ENCODE data around the gene HOXC6.

HOXC6 gene

DNA sequence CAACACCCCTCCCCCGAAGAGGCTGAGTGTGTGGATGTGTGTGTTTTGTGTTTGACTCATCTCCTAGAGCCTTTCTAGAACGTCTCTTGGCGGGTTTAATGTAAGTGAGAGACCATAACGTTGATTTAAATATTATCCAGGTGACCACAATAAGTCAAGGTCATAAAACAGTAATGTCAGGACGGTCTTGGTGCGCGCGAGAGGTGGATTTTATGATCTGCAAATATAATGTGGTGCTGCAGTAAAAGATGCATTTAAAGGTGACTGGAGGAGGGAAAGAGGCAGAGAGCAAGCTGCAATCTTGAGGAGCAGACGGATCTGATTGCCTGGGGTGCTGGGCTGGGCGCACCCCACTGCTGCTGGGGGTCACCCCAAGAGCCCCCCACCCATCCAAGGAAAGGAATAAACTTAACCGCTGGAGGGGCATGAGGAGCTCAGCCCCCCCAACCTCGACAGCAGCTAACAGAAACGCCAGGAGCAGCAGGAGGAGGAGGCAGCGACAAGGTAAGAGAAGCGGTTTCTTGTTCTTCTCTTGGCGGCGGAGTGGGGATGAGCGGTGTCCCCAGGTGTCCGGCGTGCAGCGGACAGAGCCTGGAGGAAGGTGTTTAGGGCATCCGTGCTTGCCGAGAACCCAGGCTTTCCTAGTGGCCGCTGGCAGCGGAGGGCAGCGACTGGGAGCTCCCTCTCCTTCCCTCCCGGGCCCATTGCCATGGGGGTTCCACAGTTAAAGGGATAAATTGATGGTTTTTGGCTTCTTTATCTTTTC lies 37.7 kb upstream of the HOXC6 start:
- TF ChIP-seq, protein P1, sequence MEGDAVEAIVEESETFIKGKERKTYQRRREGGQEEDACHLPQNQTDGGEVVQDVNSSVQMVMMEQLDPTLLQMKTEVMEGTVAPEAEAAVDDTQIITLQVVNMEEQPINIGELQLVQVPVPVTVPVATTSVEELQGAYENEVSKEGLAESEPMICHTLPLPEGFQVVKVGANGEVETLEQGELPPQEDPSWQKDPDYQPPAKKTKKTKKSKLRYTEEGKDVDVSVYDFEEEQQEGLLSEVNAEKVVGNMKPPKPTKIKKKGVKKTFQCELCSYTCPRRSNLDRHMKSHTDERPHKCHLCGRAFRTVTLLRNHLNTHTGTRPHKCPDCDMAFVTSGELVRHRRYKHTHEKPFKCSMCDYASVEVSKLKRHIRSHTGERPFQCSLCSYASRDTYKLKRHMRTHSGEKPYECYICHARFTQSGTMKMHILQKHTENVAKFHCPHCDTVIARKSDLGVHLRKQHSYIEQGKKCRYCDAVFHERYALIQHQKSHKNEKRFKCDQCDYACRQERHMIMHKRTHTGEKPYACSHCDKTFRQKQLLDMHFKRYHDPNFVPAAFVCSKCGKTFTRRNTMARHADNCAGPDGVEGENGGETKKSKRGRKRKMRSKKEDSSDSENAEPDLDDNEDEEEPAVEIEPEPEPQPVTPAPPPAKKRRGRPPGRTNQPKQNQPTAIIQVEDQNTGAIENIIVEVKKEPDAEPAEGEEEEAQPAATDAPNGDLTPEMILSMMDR (conservative IDR thresholded peaks at IDR 0.05; ENCODE audit: low read depth), result no peak
- POLR2A ChIA-PET (ENCODE audit: low non-redundant PET), result interaction anchor here (0.6 kb wide), 1 partner anchor 202 kb away, joined by 5 read pairs; no protein-coding TSS in a partner anchor

DNA sequence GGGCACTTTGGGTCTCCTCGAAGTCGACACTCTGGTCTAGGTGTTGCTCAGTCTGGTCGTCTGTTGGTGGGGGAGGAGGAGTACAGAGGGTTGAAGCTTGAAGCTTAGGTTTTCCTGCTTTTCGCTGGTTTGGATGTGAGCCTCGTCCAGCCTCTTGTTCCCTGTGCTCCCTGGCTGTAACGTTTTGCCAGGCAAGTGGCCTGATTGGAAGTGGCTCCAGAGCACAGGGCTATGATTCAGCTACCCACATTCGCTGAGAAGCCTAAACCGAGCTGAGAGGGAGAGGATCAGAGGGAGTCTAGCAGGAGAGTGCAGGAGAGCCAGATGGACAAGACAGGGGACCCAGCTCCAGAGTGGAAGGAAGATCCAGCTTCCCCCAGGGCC lies 37.2 kb upstream of the HOXC6 start:
- ChIA-PET CTCF (interaction anchor here (0.6 to 2.0 kb wide), 4 partner anchors 15 to 217 kb away, joined by 3 to 9 read pairs (median 4); no protein-coding TSS in a partner anchor), POLR2A (ENCODE audit: low non-redundant PET) (interaction anchor here (0.6 kb wide), 1 partner anchor 202 kb away, joined by 5 read pairs; no protein-coding TSS in a partner anchor)
- no peak for DNase-seq (ENCODE audit: low spot score)
- TF ChIP-seq, protein P1 (conservative IDR thresholded peaks at IDR 0.05; ENCODE audit: low read depth), result no peak
- H3K27ac ChIP-seq, result no peak overlapping the region

More for the DNA sequence above, 37.7 kb upstream of the HOXC6 start:
- CTCF ChIA-PET, result interaction anchor here (0.6 to 2.0 kb wide), 4 partner anchors 12 to 218 kb away, joined by 3 to 9 read pairs (median 6); no protein-coding TSS in a partner anchor
- DNase-seq (ENCODE audit: low spot score), result no peak
- no peak overlapping the region for H3K27ac ChIP-seq

DNA sequence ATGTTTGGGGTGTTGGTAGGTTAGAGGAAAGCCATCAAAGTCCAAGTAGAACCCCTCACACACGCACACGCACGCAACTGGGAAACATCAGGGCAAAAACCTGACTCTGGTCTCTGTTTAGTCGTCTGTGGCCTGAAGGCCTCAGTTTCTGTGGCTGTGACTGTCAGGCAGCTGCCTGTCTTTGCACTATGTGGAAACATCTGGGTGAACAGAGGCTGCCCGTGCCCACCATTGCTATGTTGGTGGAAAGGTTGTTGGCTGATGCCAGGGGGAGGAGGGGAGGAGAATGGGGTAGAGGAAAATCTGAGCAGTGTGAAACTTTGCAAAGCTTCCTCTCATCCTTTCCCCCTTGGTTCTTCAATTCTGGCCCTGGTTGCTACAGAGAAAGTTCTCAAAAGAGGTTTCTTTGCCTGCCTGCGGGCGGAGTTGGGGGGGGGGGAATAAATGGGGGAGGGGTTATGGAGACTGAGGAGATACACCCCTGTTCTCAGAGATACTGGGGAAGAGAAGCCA lies 35.8 kb upstream of the HOXC6 start:
- TF ChIP-seq, protein P1 (conservative IDR thresholded peaks at IDR 0.05; ENCODE audit: low read depth), result no peak

GRCh38 chr12:53993162-53994008 lies 34.9 kb upstream of the HOXC6 start:
- TF ChIP-seq, protein P1 (conservative IDR thresholded peaks at IDR 0.05; ENCODE audit: low read depth), result no peak
- CTCF ChIA-PET, result interaction anchor here (0.6 to 1.5 kb wide), 4 partner anchors 8 to 247 kb away, joined by 3 to 4 read pairs (median 4); partner anchors contain the start of gene HOXC10
- POLR2A ChIA-PET (ENCODE audit: low non-redundant PET), result no interaction called here
- H3K27ac ChIP-seq, result no peak overlapping the region
- no peak for DNase-seq (ENCODE audit: low spot score)

More for the DNA sequence above, 35.8 kb upstream of the HOXC6 start:
- ChIA-PET CTCF (interaction anchor here (0.6 to 2.0 kb wide), 7 partner anchors 7 to 246 kb away, joined by 3 to 9 read pairs (median 4); partner anchors contain the start of gene HOXC10), POLR2A (ENCODE audit: low non-redundant PET) (no interaction called here)
- H3K27ac ChIP-seq, result no peak overlapping the region
- DNase-seq (ENCODE audit: low spot score), result no peak

DNA sequence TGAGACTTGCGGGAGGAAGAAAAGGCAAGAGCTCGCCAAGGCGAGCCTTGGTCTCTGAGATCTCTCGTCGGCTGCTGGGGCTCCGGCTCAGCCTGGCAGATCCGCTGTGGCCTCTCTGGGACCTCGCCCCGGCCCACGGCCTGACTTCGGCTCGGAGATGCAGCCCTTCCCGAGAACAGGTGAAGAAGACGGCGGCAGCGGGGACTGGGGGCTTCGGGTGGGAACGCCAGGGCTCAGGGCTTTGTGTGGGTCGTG lies 34.3 kb upstream of the HOXC6 start:
- TF ChIP-seq, protein P1 (conservative IDR thresholded peaks at IDR 0.05; ENCODE audit: low read depth), result no peak
- no peak for DNase-seq (ENCODE audit: low spot score)
- CTCF ChIA-PET, result interaction anchor here (1.4 to 1.5 kb wide), 2 partner anchors 9 to 248 kb away, joined by 3 to 4 read pairs; partner anchors contain the start of gene HOXC10
- POLR2A ChIA-PET (ENCODE audit: low non-redundant PET), result no interaction called here
- no peak overlapping the region for H3K27ac ChIP-seq
